Hepatocyte (in vitro differentiated cells): ENCODE data around the gene ERBB4. TPM values are rescaled to one million over a fixed set of nuclear protein-coding genes. Genes with fewer than 3 reads are reported as not detected.

Experiments
- DNase-seq: peaks from one replicate; pipeline ENCODE4 v3.0.0-alpha.2; 2016; ENCODE audit warnings: low spot score
- H2AFZ ChIP-seq: fragments of 200-600 bp; sonication (generic); 2 replicates; pipeline ENCODE4 v1.6.0; 2016; ENCODE audit warnings: antibody characterized with exemption, mild to moderate bottlenecking
- H3K27ac ChIP-seq: fragments of 200-600 bp; sonication (generic); 2 replicates; pipeline ENCODE4 v1.5.1; 2016; ENCODE audit warnings: mild to moderate bottlenecking
- H3K27me3 ChIP-seq: fragments of 200-600 bp; sonication (generic); 2 replicates; pipeline ENCODE4 v1.6.1; 2016
- H3K36me3 ChIP-seq: fragments of 200-600 bp; sonication (generic); replicated peaks from 2 replicates; pipeline ENCODE4 v1.5.1; 2016; ENCODE audit warnings: low read depth; ENCODE audit not compliant: insufficient read depth
- H3K4me1 ChIP-seq: fragments of 200-600 bp; sonication (generic); 2 replicates; pipeline ENCODE4 v1.5.1; 2016; ENCODE audit warnings: mild to moderate bottlenecking, moderate library complexity; ENCODE audit not compliant: insufficient read depth
- H3K4me2 ChIP-seq: fragments of 200-600 bp; sonication (generic); 2 replicates; pipeline ENCODE4 v1.6.0; 2016
- H3K4me3 ChIP-seq: fragments of 200-600 bp; sonication (generic); 2 replicates; pipeline ENCODE4 v1.5.1; 2016; ENCODE audit warnings: mild to moderate bottlenecking
- H3K79me2 ChIP-seq: fragments of 200-600 bp; sonication (generic); 2 replicates; pipeline ENCODE4 v1.6.0; 2017; ENCODE audit warnings: mild to moderate bottlenecking
- H3K9me2 ChIP-seq: fragments of 200-600 bp; sonication (generic); replicated peaks from 2 replicates; pipeline ENCODE4 v1.6.0; 2017; ENCODE audit warnings: mild to moderate bottlenecking; ENCODE audit not compliant: insufficient read depth
- H3K9me3 ChIP-seq: fragments of 200-600 bp; sonication (generic); 2 replicates; pipeline ENCODE4 v1.5.1; 2016; ENCODE audit warnings: low read depth, mild to moderate bottlenecking
- H4K20me1 ChIP-seq: fragments of 200-600 bp; sonication (generic); 2 replicates; pipeline ENCODE4 v1.6.0; 2016; ENCODE audit warnings: mild to moderate bottlenecking; ENCODE audit not compliant: insufficient read depth, poor library complexity, severe bottlenecking
- EZH2 ChIP-seq: fragments of 200-600 bp; sonication (generic); IDR thresholded peaks from 2 replicates; pipeline ENCODE4 v1.6.1; 2016; ENCODE audit warnings: antibody characterized with exemption, mild to moderate bottlenecking, borderline replicate concordance
- EZH2phosphoT487 ChIP-seq: fragments of 200-600 bp; sonication (generic); IDR thresholded peaks from one replicate; pipeline ENCODE4 v1.6.1; 2018; ENCODE audit warnings: antibody characterized with exemption, mild to moderate bottlenecking, low read depth, moderate library complexity; ENCODE audit not compliant: unreplicated experiment, severe bottlenecking
- WGBS: methylation state at CpG from one replicate; pipeline ENCODE4 v1.1.6; 2016; ENCODE audit warnings: low lambda C conversion rate; ENCODE audit errors: missing lambda C conversion rate; 5-methylcytosine and 5-hydroxymethylcytosine counted together
- polyA plus RNA-seq: library from polyadenylated mRNA; unstranded; fragments of >200 nt; fragmentation: Nextera tagmentation; extraction: Ambion mirVana; gene quantifications from 2 replicates; pipeline ENCODE4 v1.2.1, GENCODE V29; 2016
- total RNA-seq: library from RNA; depleted of rRNA; stranded (reverse); fragments of >200 nt; gene quantifications from 2 replicates; pipeline ENCODE4 v1.2.3, GENCODE V29; 2014
- TF ChIP-seq, protein P1 (sequence below): fragments of 200-600 bp; sonication (generic); IDR thresholded peaks from 2 replicates; pipeline ENCODE4 v1.5.1; 2016; ENCODE audit warnings: antibody characterized with exemption, mild to moderate bottlenecking; ENCODE audit not compliant: poor library complexity

ERBB4 gene
- total and polyA plus RNA-seq, 2 experiments from 2014 or later: 3.4 to 3.9 TPM

DNA sequence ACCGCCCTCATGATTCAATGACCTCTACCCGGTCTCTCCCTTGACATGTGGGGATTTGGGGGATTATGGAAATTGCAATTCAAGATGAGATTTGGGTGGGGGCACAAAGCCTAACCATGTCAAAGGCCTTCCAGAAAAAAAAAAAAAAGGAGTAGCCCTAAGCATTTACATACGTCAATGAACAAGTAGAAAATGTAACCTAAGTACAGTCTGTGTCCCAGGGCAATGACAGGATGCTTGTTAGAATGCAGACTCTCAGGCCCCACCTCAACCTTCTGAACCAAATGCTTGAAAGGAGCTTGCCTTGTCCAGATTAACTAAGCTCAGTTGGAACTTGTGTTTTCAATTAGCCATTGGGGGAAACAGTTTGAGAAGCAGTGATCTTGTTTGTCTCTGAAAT lies 1180.1 kb downstream of the ERBB4 start:
- Histone ChIP-seq H3K27ac (no peak overlapping the region), H2AFZ (no peak overlapping the region), H3K4me1 (no peaks in the 10 kb centered on the region), H3K9me3 (no peaks in the 10 kb centered on the region), H3K79me2 (no peaks in the 10 kb centered on the region), H3K4me2 (no peak overlapping the region), H3K27me3 (no peaks in the 10 kb centered on the region), H3K4me3 (no peak overlapping the region), H3K9me2 (no peaks in the 10 kb centered on the region), H3K36me3 (no peaks in the 10 kb centered on the region), H4K20me1 (no peaks in the 10 kb centered on the region)
- WGBS: 75% methylated on average over 3 of the region's 3 CpGs
- no peak for DNase-seq
- TF ChIP-seq, protein P1, sequence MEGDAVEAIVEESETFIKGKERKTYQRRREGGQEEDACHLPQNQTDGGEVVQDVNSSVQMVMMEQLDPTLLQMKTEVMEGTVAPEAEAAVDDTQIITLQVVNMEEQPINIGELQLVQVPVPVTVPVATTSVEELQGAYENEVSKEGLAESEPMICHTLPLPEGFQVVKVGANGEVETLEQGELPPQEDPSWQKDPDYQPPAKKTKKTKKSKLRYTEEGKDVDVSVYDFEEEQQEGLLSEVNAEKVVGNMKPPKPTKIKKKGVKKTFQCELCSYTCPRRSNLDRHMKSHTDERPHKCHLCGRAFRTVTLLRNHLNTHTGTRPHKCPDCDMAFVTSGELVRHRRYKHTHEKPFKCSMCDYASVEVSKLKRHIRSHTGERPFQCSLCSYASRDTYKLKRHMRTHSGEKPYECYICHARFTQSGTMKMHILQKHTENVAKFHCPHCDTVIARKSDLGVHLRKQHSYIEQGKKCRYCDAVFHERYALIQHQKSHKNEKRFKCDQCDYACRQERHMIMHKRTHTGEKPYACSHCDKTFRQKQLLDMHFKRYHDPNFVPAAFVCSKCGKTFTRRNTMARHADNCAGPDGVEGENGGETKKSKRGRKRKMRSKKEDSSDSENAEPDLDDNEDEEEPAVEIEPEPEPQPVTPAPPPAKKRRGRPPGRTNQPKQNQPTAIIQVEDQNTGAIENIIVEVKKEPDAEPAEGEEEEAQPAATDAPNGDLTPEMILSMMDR: no peak
- TF ChIP-seq EZH2 (no peak), EZH2phosphoT487 (no peak)

DNA sequence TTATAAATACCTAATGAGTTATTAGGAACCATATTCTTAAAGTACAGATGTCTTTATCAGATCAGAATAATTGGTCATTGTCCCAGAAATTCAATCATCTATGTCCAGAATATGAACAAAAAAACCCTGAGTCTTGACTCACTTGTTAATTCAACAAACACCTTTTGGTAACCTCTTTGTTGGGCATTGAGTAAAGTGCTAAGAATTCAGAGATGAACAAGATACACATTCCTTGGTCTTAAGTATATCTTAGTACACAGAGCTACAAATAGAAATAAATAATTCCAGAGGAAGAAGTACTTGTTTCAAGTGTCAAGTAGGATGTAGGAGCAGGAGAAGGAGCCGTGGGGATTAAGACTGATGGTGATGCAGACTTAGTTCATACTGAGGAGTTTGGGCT lies 1184.1 kb downstream of the ERBB4 start:
- no peaks in the 10 kb centered on the region for H3K36me3 ChIP-seq
- WGBS: 75% methylated on average over 1 of the region's 1 CpG
- no peak overlapping the region for H3K4me3 ChIP-seq
- H3K4me1 ChIP-seq: no peaks in the 10 kb centered on the region
- no peak overlapping the region for H2AFZ ChIP-seq
- DNase-seq: no peak
- H3K27me3 ChIP-seq: no peaks in the 10 kb centered on the region
- no peak for TF ChIP-seq EZH2phosphoT487
- TF ChIP-seq, protein P1: no peak
- TF ChIP-seq EZH2: no peak
- no peaks in the 10 kb centered on the region for H3K9me3 ChIP-seq
- H4K20me1 ChIP-seq: no peaks in the 10 kb centered on the region
- H3K79me2 ChIP-seq: no peaks in the 10 kb centered on the region
- no peak overlapping the region for H3K4me2 ChIP-seq
- H3K9me2 ChIP-seq: no peaks in the 10 kb centered on the region
- no peak overlapping the region for H3K27ac ChIP-seq

DNA sequence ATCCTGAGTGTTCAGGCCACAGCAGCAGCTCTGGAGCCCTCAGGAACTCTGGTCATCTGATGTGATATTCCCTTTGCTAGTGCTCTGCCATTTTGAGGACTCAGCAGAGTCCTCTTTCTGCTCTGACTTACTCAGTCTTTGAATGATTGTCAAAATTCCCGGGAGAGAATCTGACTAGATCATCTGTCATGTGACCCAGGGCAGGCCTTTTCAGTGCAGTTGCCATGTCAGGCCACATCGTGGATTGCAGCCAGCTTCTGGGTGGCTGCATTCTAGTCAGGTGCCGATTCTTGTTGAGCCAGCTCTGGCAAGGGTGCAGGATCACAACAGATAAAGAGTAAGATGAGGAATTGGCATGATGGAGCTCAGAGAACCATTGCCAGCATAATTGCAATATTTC lies 1186.6 kb downstream of the ERBB4 start:
- Histone ChIP-seq H4K20me1 (no peaks in the 10 kb centered on the region), H2AFZ (no peak overlapping the region), H3K27me3 (no peaks in the 10 kb centered on the region), H3K36me3 (no peaks in the 10 kb centered on the region), H3K4me1 (no peaks in the 10 kb centered on the region), H3K27ac (no peak overlapping the region), H3K9me3 (no peaks in the 10 kb centered on the region), H3K9me2 (no peaks in the 10 kb centered on the region), H3K4me3 (no peak overlapping the region), H3K4me2 (no peak overlapping the region), H3K79me2 (no peaks in the 10 kb centered on the region)
- no peak for TF ChIP-seq EZH2phosphoT487
- TF ChIP-seq, protein P1: no peak
- TF ChIP-seq EZH2: no peak
- WGBS: 61% methylated on average over 3 of the region's 3 CpGs
- DNase-seq: no peak

DNA sequence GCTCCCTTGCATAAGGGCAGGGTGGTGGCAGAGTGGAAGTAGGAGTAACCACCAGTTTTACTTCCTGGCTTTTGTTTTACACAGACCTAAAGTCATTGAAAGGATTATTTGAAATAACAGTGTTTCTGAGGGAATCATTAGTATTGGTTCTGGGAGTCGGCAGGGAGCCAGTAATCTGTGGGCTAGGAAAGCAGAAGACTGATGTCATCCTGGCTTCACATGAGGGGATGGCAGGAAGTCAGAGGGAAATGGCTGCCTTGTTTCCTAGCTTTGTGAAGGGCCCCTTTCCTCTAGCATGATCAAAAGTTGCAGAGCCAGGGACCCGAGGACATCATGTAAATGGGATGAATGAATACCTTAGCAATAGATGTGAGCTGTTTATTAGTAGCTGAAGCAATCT lies 1189.6 kb downstream of the ERBB4 start:
- Histone ChIP-seq H3K36me3 (no peaks in the 10 kb centered on the region), H3K4me2 (no peak overlapping the region), H2AFZ (no peak overlapping the region), H3K9me3 (no peaks in the 10 kb centered on the region), H3K9me2 (no peaks in the 10 kb centered on the region), H3K27me3 (no peaks in the 10 kb centered on the region), H3K4me3 (no peak overlapping the region), H4K20me1 (no peaks in the 10 kb centered on the region), H3K79me2 (no peaks in the 10 kb centered on the region), H3K4me1 (no peaks in the 10 kb centered on the region), H3K27ac (no peak overlapping the region)
- TF ChIP-seq EZH2phosphoT487: no peak
- no peak for DNase-seq
- 90% methylated on average over 2 of the region's 2 CpGs for WGBS
